Liver (tissue), 9 donors: ENCODE results near the gene DCAF16. TPM values are rescaled to one million over a fixed set of nuclear protein-coding genes. Genes with fewer than 3 reads are reported as not detected.

ENCODE experiments used
- DNase-seq: peaks from one replicate; pipeline ENCODE4 v3.0.0-alpha.2; 2017; ENCODE audit warnings: low spot score
- H3K27ac ChIP-seq, 2 donors: one replicate each; pipeline ENCODE4 v1.7.0; 2013; ENCODE audit warnings: inconsistent platforms in 2 of 2, low read length in 2 of 2, control low read depth in 1 of 2, low read depth in 1 of 2, mild to moderate bottlenecking in 1 of 2
- H3K27me3 ChIP-seq, 4 donors: one replicate each; pipeline versions ENCODE4 v1.6.1 to v1.7.0; 2013; ENCODE audit warnings: low read length in 3 of 4, inconsistent platforms in 1 of 4, mild to moderate bottlenecking in 1 of 4, moderate library complexity in 1 of 4; ENCODE audit not compliant: control insufficient read depth in 4 of 4, insufficient read depth in 4 of 4
- H3K36me3 ChIP-seq, 4 donors: one replicate each; pipeline versions ENCODE4 v1.6.1 to v1.7.0; 2013; ENCODE audit warnings: low read length in 3 of 4, mild to moderate bottlenecking in 3 of 4, low read depth in 1 of 4, moderate library complexity in 1 of 4; ENCODE audit not compliant: control insufficient read depth in 4 of 4, insufficient read depth in 3 of 4
- H3K4me1 ChIP-seq, 4 donors: one replicate each; pipeline versions ENCODE4 v1.6.1 to v1.7.0; 2013; ENCODE audit warnings: low read length in 3 of 4, mild to moderate bottlenecking in 3 of 4, moderate library complexity in 1 of 4; ENCODE audit not compliant: control insufficient read depth in 4 of 4, insufficient read depth in 4 of 4
- H3K4me3 ChIP-seq, 3 donors: one replicate each; pipeline versions ENCODE4 v1.6.1 to v1.7.0; 2013; ENCODE audit warnings: low read length in 3 of 3, control low read depth in 1 of 3, low read depth in 1 of 3, mild to moderate bottlenecking in 1 of 3
- H3K9ac ChIP-seq, 2 donors: one replicate each; pipeline ENCODE4 v1.7.0; 2013; ENCODE audit warnings: low read length in 2 of 2, mild to moderate bottlenecking in 2 of 2, moderate library complexity in 2 of 2, control low read depth in 1 of 2, low read depth in 1 of 2
- H3K9me3 ChIP-seq, 4 donors: one replicate each; pipeline versions ENCODE4 v1.6.1 to v1.7.0; 2013; ENCODE audit warnings: low read length in 3 of 4; ENCODE audit not compliant: control insufficient read depth in 4 of 4
- CTCF ChIP-seq: fragments of 150-350 bp; IDR thresholded peaks from 2 replicates; pipeline ENCODE4 v1.5.1; 2017; ENCODE audit warnings: improper control_type of control experiment, low read depth, low read length; ENCODE audit not compliant: missing input control
- EGR1 ChIP-seq, 2 donors: IDR thresholded peaks; 2 replicates each; pipeline ENCODE4 v1.6.1; 2016 to 2018; ENCODE audit warnings: antibody characterized with exemption in 2 of 2, low read depth in 2 of 2
- FOXA1 ChIP-seq: IDR thresholded peaks from 2 replicates; pipeline ENCODE4 v1.6.1; 2016; ENCODE audit warnings: antibody characterized with exemption
- FOXA2 ChIP-seq: IDR thresholded peaks from 2 replicates; pipeline ENCODE4 v1.6.1; 2016; ENCODE audit warnings: antibody characterized with exemption
- HNF4A ChIP-seq, 2 donors: conservative IDR thresholded peaks; 2 replicates each; pipeline ENCODE4 v1.6.1; 2016; ENCODE audit warnings: antibody characterized with exemption in 2 of 2, mild to moderate bottlenecking in 2 of 2
- HNF4G ChIP-seq: IDR thresholded peaks from 2 replicates; pipeline ENCODE4 v1.6.1; 2016; ENCODE audit warnings: antibody characterized with exemption
- JUND ChIP-seq, 2 donors: IDR thresholded peaks; 2 replicates each; pipeline ENCODE4 v1.6.1; 2016; ENCODE audit warnings: antibody characterized with exemption in 2 of 2
- NR2F2 ChIP-seq: IDR thresholded peaks from 2 replicates; pipeline ENCODE4 v1.6.1; 2016; ENCODE audit warnings: antibody characterized with exemption
- SP1 ChIP-seq: IDR thresholded peaks from 2 replicates; pipeline ENCODE4 v1.6.1; 2018; ENCODE audit warnings: antibody characterized with exemption, mild to moderate bottlenecking
- YY1 ChIP-seq: IDR thresholded peaks from 2 replicates; pipeline ENCODE4 v1.6.1; 2016; ENCODE audit warnings: antibody characterized with exemption, mild to moderate bottlenecking
- ZBTB33 ChIP-seq: IDR thresholded peaks from 2 replicates; pipeline ENCODE4 v1.6.1; 2016; ENCODE audit warnings: antibody characterized with exemption
- WGBS: extraction: QIAGEN DNeasy Blood & Tissue Kit; methylation state at CpG from one replicate; pipeline ENCODE4 v1.1.7; 2013; 5-methylcytosine and 5-hydroxymethylcytosine counted together
- polyA plus RNA-seq, 2 donors: library from polyadenylated mRNA; stranded (reverse) in 1 of 2; unstranded in 1 of 2; fragments of 200-250 nt in 1 of 2; fragments of >200 nt in 1 of 2; fragmentation: Nextera tagmentation in 1 of 2; extraction: Ambion mirVana in 1 of 2; gene quantifications; one replicate each; pipeline versions ENCODE4 v1.2.1 to v1.2.3, GENCODE V29; 2013 to 2015
- total RNA-seq, 2 donors: library from RNA; depleted of rRNA; stranded (reverse); fragments of >200 nt; gene quantifications; one replicate each; pipeline ENCODE4 v1.2.3, GENCODE V29; 2014
- TF ChIP-seq, protein P1 (sequence below): IDR thresholded peaks from 2 replicates; pipeline ENCODE4 v1.6.1; 2016; ENCODE audit warnings: antibody characterized with exemption
- TF ChIP-seq, protein P2 (sequence below): IDR thresholded peaks from 2 replicates; pipeline ENCODE4 v1.6.1; 2016; ENCODE audit warnings: antibody characterized with exemption, mild to moderate bottlenecking
- donor health status: healthy.
- donor health status: healthy.
- donor health status: healthy.
- donor health status: healthy.
- donor health status: healthy.

DCAF16 gene
- total and polyA plus RNA-seq, 4 donors = 1.6 to 13.4 (median 5.0) TPM

DNA sequence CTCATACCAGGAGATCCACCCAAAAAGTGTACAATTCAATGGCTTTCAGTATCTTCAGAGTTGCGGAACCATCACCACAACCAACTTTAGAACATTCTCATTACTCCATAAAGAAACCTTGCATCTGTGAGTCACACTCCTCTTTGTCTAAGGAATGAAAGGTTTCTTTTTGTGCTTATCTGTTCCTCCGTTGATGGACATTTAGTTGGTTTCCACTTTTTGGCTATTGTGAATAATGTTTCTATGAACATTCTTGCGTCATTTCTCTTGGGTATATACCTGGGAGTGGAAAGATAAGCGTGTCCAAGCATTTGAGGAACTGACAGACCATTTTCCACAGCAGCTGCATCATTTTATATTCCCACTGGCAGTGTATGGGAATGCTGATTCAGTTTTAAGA, 39.7 kb downstream of the DCAF16 start:
- TF ChIP-seq EGR1 (IDR thresholded peaks at IDR 0.05; ENCODE audit: low read depth in 2 of 2) (no peak), SP1 (no peak), ZBTB33 (no peak), JUND (IDR thresholded peaks at IDR 0.05) (no peak), FOXA2 (no peak), NR2F2 (no peak), HNF4A (conservative IDR thresholded peaks at IDR 0.05) (no peak), YY1 (no peak), CTCF (no peak), HNF4G (no peak), FOXA1 (no peak)
- TF ChIP-seq, protein P1, sequence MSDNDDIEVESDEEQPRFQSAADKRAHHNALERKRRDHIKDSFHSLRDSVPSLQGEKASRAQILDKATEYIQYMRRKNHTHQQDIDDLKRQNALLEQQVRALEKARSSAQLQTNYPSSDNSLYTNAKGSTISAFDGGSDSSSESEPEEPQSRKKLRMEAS = no peak
- TF ChIP-seq, protein P2, sequence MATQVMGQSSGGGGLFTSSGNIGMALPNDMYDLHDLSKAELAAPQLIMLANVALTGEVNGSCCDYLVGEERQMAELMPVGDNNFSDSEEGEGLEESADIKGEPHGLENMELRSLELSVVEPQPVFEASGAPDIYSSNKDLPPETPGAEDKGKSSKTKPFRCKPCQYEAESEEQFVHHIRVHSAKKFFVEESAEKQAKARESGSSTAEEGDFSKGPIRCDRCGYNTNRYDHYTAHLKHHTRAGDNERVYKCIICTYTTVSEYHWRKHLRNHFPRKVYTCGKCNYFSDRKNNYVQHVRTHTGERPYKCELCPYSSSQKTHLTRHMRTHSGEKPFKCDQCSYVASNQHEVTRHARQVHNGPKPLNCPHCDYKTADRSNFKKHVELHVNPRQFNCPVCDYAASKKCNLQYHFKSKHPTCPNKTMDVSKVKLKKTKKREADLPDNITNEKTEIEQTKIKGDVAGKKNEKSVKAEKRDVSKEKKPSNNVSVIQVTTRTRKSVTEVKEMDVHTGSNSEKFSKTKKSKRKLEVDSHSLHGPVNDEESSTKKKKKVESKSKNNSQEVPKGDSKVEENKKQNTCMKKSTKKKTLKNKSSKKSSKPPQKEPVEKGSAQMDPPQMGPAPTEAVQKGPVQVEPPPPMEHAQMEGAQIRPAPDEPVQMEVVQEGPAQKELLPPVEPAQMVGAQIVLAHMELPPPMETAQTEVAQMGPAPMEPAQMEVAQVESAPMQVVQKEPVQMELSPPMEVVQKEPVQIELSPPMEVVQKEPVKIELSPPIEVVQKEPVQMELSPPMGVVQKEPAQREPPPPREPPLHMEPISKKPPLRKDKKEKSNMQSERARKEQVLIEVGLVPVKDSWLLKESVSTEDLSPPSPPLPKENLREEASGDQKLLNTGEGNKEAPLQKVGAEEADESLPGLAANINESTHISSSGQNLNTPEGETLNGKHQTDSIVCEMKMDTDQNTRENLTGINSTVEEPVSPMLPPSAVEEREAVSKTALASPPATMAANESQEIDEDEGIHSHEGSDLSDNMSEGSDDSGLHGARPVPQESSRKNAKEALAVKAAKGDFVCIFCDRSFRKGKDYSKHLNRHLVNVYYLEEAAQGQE = no peak
- no peak overlapping the region for H3K9ac ChIP-seq
- WGBS = 80% methylated on average over 4 of the region's 4 CpGs
- DNase-seq = no peak
- no peaks in the 10 kb centered on the region for H3K4me1 ChIP-seq
- H3K27ac ChIP-seq = no peak overlapping the region
- peaks cover 0 to 2% (median 0%) of the 10 kb centered on the region in 4 donors for H3K27me3 ChIP-seq
- H3K9me3 ChIP-seq = peaks cover 0 to 7% (median 0%) of the 10 kb centered on the region in 4 donors
- H3K36me3 ChIP-seq = no peaks in the 10 kb centered on the region
- no peak overlapping the region for H3K4me3 ChIP-seq

GRCh38 chr4:17769406-17770174, 41.0 kb downstream of the DCAF16 start:
- DNase-seq = no peak
- Histone ChIP-seq H3K36me3 (no peaks in the 10 kb centered on the region), H3K9me3 (peaks cover 0 to 7% (median 0%) of the 10 kb centered on the region in 4 donors), H3K4me1 (no peaks in the 10 kb centered on the region), H3K27ac (no peak overlapping the region), H3K9ac (no peak overlapping the region), H3K4me3 (no peak overlapping the region), H3K27me3 (peaks cover 0 to 3% (median 0%) of the 10 kb centered on the region in 4 donors)
- WGBS = 73% methylated on average over 8 of the region's 8 CpGs
- TF ChIP-seq ZBTB33 = no peak
